Smooth muscle cell of the umbilical artery (primary cell): ENCODE measurements around the gene CDKN3. TPM values are rescaled to one million over a fixed set of nuclear protein-coding genes. Genes with fewer than 3 reads are reported as not detected.

Experiments
- total RNA-seq: library from RNA; depleted of rRNA; stranded (reverse); fragments of >200 nt; gene quantifications from 2 replicates; pipeline ENCODE4 v1.2.3, GENCODE V29; 2014

Gene CDKN3, protein sequence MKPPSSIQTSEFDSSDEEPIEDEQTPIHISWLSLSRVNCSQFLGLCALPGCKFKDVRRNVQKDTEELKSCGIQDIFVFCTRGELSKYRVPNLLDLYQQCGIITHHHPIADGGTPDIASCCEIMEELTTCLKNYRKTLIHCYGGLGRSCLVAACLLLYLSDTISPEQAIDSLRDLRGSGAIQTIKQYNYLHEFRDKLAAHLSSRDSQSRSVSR
- total RNA-seq = 4.8 and 20.7 TPM in 2 replicates

DNA sequence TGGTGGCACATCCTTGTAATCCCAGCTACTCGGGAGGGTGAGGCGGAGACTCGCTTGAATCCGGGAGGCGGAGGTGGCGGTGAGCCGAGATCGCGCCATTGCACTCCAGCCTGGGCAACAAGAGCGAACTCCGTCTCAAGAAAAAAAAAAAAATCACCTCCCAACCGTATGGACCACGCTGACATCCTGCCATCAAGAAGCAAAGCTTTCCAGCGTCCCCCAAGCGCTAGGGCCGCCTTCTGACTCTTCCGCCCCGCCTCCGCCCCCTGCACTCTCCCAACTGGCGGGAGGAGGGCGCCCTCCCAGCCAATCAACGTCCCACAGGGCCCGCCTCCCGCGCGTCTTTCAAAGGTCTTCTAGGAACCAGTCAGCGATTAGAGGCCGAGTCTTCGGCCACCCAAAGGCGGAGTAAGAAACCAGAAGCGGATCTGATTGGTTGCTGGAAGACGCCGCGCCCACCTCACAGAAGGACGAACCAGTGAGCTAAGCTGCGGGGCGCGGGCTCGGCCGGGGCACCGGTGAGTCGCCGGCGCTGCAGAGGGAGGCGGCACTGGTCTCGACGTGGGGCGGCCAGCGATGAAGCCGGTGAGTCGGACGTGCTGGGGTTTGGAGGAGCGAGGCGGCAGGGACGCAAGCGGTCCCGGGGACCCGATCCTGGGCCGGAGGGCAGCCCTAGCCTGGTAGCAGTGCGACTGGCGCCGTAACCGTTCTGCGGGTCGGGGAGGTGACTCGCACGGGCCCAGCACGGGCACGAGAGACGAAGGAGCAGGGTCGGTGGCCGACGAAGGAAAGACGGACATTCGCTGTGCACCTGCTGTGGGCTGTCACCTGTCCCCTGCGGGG, at the start of gene CDKN3:
CDKN3 (plus strand) TSS at position 515 of the 843 bp plus-strand sequence; CDS start at position 577, 62 bp downstream.

DNA sequence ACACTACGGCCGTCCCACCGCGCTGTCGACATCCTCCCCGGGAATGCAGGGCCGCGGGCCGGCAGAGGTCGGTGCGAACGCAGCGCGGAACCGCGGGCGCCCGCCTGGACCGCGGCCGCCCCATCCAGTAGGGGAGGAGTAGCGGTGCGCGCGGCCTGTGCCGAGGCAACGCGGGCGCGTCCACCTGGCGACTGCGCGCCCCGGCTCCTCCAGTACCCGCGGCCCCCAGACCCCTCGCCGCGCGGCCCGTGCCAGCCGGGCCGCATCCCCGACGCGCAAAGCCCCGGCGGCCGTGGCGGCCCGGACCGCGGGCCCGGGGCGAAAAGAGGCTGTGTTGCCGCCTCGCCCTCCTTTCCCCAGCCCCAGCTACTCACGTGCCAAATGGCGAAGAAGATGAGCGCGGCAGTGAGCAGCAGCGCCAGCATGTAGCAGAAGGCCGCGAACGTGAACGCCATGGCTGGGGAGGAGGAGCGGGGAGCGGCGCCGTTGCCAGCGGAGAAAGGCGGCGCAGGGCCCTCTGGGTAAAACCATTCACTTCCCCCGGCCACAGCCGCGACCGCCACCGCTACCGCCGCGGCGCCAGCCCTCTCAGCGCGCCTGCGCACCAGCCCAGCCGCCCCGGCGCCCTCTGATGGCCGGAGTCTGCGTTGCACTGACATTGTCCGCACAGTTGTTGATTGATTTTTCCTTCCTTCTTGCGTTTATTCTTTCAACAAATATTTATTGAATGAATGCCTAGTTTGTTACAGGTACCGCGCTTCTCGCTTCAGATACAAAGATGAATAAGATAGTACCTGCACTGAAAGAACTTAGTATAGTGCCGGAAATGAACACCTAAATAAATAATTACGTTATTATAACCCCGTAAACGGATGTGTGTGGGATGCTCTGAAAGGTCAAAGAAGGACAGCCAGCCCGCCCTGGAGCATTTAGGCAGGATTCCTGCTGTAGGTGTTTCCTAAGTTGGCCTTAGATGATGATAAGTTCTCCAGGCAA, 44.4 kb downstream of the CDKN3 start, which contains the start of gene CNIH1:
CNIH1 (minus strand) TSS at position 502 of the 996 bp plus-strand sequence; CDS start at position 455, 47 bp downstream.

Other genes starting within 250 kb of the CDKN3 start
- 118 and 166 TPM in 2 replicates for gene CNIH1, start 44.4 kb downstream of the CDKN3 start, total RNA-seq
- gene GMFB, start 92.0 kb downstream of the CDKN3 start, total RNA-seq = 91.8 and 114 TPM in 2 replicates
- 9.3 and 16.6 TPM in 2 replicates for gene CGRRF1, start 112.9 kb downstream of the CDKN3 start, total RNA-seq
- gene SAMD4A, start 170.1 kb downstream of the CDKN3 start, total RNA-seq = 23.2 and 35.8 TPM in 2 replicates